PC-9 (cell line): ENCODE measurements around the gene BCL2L13.

Experiments
- EZH2 ChIP-seq: fragments of 200-600 bp; sonication (generic); IDR thresholded peaks from 2 replicates; pipeline ENCODE4 v1.8.0; 2017; ENCODE audit warnings: antibody characterized with exemption, low read depth
- TF ChIP-seq, protein P1 (sequence below): fragments of 200-600 bp; sonication (generic); conservative IDR thresholded peaks from 2 replicates; pipeline ENCODE4 v1.6.1; 2017; ENCODE audit warnings: mixed run types, antibody characterized with exemption, mild to moderate bottlenecking, moderate library complexity

DNA sequence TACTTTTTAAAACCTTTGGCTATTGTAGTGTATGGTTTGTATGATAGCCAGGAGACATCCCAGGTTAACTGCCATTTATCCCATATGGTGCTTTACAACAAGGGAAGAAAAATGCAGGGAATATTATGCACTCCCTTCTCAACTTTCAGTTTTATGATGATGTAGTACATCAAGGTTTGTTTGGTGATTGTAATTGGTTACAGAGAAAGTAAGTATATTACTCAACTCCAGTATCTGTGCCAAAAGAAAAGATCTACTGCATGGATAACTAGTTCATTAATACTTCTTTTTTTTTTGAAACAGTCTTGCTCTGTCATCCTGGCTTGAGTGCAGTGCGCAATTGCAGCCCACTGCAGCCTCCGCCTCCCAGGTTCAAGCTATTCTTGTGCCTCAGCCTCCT lies 65.3 kb downstream of the BCL2L13 start:
- TF ChIP-seq, protein P1, sequence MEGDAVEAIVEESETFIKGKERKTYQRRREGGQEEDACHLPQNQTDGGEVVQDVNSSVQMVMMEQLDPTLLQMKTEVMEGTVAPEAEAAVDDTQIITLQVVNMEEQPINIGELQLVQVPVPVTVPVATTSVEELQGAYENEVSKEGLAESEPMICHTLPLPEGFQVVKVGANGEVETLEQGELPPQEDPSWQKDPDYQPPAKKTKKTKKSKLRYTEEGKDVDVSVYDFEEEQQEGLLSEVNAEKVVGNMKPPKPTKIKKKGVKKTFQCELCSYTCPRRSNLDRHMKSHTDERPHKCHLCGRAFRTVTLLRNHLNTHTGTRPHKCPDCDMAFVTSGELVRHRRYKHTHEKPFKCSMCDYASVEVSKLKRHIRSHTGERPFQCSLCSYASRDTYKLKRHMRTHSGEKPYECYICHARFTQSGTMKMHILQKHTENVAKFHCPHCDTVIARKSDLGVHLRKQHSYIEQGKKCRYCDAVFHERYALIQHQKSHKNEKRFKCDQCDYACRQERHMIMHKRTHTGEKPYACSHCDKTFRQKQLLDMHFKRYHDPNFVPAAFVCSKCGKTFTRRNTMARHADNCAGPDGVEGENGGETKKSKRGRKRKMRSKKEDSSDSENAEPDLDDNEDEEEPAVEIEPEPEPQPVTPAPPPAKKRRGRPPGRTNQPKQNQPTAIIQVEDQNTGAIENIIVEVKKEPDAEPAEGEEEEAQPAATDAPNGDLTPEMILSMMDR: no peak
- TF ChIP-seq EZH2: no peak
